HG03175 (cell line): ENCODE data around the gene ATP2B1.
A peak's percentile ranks its signal among the peaks of the same experiment; 100 is the strongest.

Source experiments
- ATAC-seq: cut with Tn5 transposase; IDR thresholded peaks from one replicate; pipeline ENCODE4 v1.9.1; 2021; ENCODE audit warnings: mild to moderate bottlenecking, moderate library complexity; ENCODE audit not compliant: unreplicated experiment

The ATP2B1 gene

DNA sequence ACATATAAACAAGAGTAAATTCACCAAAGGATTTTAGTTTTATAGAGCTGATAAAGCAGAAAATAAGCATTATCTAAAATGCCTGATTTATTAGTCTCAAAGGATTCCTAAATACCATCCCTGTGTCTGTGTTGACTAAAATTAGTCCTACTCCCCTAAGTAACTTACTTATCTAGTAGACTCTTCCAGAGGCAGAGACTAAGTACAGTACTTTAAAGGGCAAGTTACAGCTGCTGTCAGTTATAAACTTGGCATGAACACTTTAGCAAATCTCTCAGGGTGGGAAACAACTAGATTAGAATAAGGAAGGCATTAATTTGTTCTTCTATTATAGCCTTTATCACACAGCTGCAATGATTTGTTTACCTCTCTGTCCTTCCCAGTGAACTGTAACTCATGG lies 46.0 kb downstream of the ATP2B1 start:
- no peak for ATAC-seq

GRCh38 chr12:89661706-89662330 lies 46.8 kb downstream of the ATP2B1 start:
- ATAC-seq: peak; percentile 51

- no peak for ATAC-seq
Observed at GRCh38 chr12:89657739-89658138, 50.9 kb downstream of the ATP2B1 start.

DNA sequence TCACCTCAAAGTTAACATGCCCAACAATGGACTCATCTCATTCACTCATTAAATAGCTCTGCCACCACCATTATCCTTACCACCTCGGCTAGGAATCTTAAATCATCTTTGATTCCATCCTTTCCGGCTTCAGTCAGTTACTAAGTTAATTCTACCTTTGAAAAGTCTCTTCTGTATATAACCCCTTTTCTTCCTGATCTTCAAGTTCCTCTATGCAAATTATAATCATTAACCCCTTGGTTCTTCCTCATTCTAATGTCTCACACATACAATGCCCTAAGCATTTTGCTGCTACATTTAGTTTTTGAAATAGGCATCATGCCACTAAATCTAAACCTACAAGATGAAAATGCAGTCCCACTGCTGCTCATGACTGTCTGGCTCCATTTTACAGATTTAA lies 51.6 kb downstream of the ATP2B1 start:
- no peak for ATAC-seq

DNA sequence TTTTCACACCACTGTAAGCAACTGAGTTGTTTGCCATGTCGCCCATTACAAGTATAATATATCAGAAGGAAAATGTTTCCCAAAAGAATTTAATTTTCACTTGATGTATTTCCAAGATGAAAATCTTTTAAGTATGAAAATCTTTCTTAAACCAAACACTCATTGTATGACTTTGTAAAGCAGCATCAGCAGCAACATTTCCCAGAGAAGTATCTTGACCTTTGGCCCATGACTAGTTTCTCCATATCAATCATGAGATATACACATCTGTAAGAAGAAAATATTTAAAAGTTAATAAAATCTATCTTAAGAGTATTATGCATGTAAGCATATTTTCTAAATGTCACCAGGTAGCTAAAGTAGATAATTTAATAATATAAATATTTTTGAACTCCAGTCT lies 52.8 kb downstream of the ATP2B1 start:
- ATAC-seq: no peak

DNA sequence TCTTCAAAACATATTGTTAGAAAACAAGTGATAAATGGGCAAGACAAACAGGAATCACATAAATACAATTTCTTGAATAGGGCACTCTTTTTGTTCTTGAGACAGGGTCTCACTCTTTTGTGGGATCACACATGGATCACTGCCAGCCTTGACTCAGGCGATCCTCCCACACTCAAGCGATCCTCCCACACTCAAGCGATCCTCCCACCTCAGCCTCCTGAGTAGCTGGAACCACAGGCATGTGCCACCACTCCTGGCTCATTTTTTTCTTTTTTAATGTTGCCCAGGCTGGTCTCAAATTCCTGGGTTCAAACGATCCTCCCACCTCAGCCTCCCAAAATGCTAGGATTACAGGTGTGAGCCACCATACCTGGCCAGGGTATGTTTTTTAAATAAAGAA lies 57.4 kb downstream of the ATP2B1 start:
- ATAC-seq: no peak

DNA sequence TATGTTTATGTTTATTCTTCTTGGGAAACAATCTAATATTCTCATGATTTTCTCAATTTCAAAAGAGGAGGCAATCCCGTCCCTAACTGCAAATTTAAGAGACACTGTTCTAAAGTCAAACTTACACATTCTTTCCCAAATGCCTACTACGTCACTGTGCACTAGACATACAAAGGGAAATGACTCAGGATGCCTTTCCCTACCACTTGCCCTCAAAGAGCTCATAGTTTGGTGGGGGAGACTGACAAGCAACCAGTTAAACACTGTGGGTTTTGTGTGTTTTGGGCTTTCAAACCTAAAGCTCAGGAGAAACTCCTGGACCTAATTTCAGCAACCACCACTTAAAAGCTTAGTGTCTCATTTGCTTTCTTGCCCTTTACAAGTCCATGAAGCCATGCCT lies 58.4 kb downstream of the ATP2B1 start:
- no peak for ATAC-seq

DNA sequence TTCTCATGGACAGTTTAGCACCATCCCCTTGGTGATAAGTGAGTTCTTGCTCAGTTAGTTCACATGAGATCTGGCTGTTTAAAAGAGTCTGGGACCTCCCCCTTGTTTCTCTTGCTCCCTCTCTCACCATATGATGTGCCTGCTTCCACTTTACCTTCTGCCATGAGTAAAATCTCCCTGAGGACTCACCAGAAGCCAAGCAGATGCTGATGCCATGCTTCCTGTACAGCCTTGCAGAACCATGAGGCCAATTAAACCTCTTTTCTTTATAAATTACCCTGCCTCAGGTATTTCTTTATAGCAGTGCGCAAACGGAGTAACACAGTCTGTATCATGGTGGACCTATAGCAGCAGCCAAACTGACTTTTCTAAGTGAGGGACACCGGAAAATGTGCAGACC lies 58.8 kb downstream of the ATP2B1 start:
- no peak for ATAC-seq

DNA sequence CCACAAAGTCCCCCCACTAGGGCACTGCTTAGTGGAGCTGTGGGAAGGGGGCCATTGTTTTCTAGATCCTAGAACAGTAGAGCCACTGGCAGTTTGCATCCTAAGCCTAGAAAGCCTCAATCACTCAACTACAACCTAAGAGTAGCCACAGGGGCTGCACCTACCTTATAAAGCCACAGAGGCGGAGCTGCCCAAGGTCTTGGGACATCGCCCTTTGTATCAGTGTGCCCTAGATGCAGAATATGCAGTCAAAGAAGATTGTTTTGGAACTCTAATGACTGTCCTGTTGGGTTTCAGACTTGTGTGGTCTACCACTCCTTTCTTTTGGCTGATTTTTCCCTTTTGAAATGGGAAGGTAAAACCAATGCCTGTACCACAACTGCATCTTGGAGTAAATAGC lies 59.5 kb downstream of the ATP2B1 start:
- ATAC-seq: no peak

GRCh38 chr12:89648211-89648930 lies 60.3 kb downstream of the ATP2B1 start:
- no peak for ATAC-seq

DNA sequence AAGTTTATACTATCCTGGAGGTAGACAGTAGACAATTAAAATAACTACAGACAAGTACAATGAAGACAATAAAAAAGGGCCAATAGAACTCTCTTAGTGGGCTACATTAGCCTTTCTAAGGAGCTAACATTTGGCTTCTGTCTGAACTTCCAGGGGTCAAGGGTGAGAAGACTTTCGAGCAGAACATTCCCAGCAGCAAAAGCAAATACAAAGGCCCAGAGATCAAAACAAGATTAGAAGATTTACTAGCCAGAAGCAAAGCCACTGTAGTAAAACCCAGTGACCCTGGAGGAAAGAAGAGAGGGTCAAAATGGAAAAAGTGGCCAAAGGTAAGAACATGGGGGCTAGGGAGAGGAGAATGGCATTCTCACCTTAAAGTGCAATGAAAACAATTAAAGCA lies 63.2 kb downstream of the ATP2B1 start:
- ATAC-seq: no peak

- no peak for ATAC-seq
Observed at GRCh38 chr12:89642959-89643358, 65.7 kb downstream of the ATP2B1 start.

DNA sequence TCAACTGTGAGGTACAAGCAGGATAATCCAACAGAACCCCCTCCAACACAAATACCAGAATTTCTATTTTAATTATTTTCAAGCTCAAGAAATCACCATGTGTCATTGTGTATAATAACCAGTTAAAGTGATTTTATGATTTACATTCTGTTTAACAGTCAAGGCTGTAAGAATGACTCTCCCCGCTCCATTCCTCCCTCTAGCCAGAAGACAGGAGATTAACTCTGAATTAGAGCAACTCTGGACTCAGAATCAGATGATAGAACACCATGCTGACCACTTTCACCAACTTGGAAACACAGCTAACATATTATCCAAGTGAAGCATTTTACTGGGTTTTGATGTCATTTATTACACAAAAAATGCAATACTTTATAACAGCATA lies 71.9 kb downstream of the ATP2B1 start:
- no peak for ATAC-seq

DNA sequence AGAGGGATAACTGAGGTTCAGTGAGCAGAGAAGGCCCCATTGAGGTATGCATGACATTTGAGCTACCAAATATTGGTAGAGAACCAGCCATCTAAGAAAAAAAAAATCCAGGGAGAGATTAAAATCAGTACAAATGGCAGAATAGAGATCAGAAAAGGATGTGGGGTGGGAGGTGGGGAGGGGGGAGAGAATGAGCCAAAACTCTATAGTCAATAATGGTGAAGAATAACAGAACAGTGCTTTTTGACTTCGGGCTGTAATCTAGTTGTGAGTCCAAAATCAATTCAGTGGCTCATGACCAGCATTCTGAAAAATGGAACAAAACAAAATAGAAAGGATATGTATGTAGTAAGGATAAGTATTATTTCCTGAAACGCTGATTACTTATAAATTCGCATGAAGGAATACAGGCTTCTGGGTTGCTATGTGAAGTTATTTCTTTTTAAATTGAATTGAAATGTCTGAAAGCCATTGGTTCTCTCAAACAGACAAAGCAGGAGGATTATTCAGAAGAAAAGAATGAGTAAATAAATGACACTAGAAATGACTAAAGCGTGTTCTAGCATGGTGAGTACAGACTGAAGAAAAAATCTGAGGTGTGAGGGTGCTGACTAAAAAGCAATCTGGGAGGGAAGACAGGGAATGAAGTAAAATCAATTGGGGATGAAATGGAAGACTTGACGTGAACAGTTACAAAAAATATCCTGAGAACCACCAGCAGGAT lies 72.4 kb downstream of the ATP2B1 start:
- no peak for ATAC-seq

DNA sequence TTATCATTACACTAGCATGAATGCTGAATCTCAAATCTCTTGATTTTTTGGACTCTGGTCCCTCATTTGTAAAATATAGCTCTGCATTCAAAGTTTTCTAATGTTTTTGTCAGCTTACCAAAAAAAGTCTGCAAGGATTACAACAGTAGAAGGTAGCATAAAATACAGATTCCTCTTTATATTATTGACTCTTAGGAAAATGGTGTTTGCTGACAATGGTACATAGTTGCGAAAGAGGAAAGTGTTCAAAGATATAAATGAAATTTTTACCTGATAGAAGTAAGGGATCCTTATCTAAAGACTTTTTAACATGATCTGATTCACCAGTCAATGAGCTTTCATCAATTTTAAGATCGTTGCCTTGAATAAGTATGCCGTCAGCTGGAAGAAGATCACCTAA lies 74.1 kb downstream of the ATP2B1 start:
- no peak for ATAC-seq

- ATAC-seq: no peak
Observed at GRCh38 chr12:89632778-89633177, 75.9 kb downstream of the ATP2B1 start.

DNA sequence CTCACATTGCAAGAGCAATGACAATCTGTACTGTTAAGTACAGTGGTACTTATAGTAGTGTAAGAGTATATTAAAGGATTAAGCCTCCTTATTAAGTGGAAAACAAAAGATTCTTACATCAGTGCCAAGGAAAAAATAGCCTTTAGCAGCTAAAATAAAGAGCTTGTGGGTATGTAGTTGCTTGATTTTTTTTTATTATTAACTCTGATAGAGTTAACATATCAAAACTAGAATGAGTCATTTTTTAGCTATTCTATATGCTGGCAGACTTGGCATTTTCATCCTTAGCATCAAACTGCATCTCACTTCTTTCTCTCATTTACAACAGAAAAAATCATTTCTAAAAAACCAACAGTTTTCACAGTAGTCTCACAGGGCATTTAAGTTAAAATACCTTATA lies 86.5 kb downstream of the ATP2B1 start:
- no peak for ATAC-seq

GRCh38 chr12:89621521-89621920 lies 87.1 kb downstream of the ATP2B1 start:
- ATAC-seq: no peak

- no peak for ATAC-seq
Observed at GRCh38 chr12:89619764-89620163, 88.9 kb downstream of the ATP2B1 start.

GRCh38 chr12:89618113-89618862 lies 90.3 kb downstream of the ATP2B1 start:
- no peak for ATAC-seq

GRCh38 chr12:89610366-89610765 lies 98.3 kb downstream of the ATP2B1 start:
- ATAC-seq: no peak

DNA sequence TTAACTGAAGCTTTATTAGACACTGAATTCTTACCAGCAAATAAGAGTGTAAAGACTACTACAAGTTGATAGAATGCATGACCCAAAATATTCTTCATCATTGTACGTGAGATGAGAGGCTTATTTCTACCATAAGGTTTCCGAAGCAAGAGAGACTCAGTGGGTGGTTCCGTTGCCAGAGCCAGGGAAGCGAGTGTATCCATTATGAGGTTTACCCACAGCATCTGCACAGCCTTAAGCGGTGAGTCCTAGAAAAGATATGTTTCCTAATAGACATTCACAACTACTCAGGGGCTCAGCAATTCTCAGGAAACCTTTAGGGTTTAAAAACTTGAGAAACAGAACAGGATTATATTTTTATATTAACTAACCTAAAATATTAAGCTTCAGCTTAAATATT lies 105.0 kb downstream of the ATP2B1 start:
- ATAC-seq: no peak
